ENCODE data around the gene NRG3.

DNA sequence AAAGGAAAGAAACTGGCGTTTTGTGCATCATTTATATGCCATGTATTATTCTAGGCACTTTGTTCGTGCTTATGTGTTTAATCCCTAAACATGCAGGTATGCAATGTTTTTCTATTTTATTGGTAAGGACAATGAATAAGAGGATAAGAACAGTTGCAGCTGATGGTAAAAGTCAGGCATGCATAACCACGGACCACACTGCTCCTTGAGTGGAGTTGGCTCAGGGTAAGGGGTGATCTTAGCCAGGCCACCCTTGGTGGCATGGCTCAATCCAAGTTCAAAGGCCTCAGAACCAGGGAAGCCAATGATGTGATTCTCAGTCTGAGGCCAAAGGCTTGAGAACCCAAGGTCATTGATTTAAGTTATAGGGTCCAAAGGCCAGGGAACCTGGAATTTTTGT, 1068.1 kb downstream of the NRG3 start:
- TF ChIP-seq, protein P1, sequence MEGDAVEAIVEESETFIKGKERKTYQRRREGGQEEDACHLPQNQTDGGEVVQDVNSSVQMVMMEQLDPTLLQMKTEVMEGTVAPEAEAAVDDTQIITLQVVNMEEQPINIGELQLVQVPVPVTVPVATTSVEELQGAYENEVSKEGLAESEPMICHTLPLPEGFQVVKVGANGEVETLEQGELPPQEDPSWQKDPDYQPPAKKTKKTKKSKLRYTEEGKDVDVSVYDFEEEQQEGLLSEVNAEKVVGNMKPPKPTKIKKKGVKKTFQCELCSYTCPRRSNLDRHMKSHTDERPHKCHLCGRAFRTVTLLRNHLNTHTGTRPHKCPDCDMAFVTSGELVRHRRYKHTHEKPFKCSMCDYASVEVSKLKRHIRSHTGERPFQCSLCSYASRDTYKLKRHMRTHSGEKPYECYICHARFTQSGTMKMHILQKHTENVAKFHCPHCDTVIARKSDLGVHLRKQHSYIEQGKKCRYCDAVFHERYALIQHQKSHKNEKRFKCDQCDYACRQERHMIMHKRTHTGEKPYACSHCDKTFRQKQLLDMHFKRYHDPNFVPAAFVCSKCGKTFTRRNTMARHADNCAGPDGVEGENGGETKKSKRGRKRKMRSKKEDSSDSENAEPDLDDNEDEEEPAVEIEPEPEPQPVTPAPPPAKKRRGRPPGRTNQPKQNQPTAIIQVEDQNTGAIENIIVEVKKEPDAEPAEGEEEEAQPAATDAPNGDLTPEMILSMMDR (IDR thresholded peaks at IDR 0.05; ENCODE audit: low read depth, low read length, poor library complexity, severe bottlenecking), result no peak
- TF ChIP-seq EZH2phosphoT487 (IDR thresholded peaks at IDR 0.05; ENCODE audit: borderline replicate concordance, low read length), result no peak

All from DOHH2 (cell line).